PC-9 (cell line): ENCODE data around the gene PODXL2. TPM values are rescaled to one million over a fixed set of nuclear protein-coding genes. Genes with fewer than 3 reads are reported as not detected.

Source experiments
- BruUV-seq: library from RNA; stranded (reverse); fragments of 400-500 nt; replicated peaks from 2 replicates; lab custom pipeline; 2021; lab: Mats Ljungman, UMichigan
- CTCF ChIA-PET: fragments of 300-600 bp; sonication (Branson Sonifier 250); formaldehyde crosslinking; loops from one replicate; lab custom pipeline; 2022; ENCODE audit warnings: antibody characterized with exemption; lab: Charles Lee
- POLR2A ChIA-PET: fragments of 300-600 bp; sonication (Branson Sonifier 250); formaldehyde crosslinking; loops from one replicate; lab custom pipeline; 2022; ENCODE audit warnings: antibody characterized with exemption; ENCODE audit not compliant: unreplicated experiment; lab: Charles Lee
- DNase-seq, 2 experiments: peaks; one replicate each; pipeline versions ENCODE4 v3.0.0 to v3.0.0-alpha.2; 2015 to 2022; ENCODE audit warnings: mixed read lengths in 1 of 2
- H2AFZ ChIP-seq: fragments of 200-600 bp; sonication (generic); 2 replicates; pipeline ENCODE4 v1.8.1; 2017; ENCODE audit warnings: antibody characterized with exemption
- H3F3A ChIP-seq: fragments of 200-600 bp; sonication (generic); 2 replicates; pipeline ENCODE4 v1.8.1; 2017; ENCODE audit warnings: antibody characterized with exemption, mild to moderate bottlenecking, low read depth; ENCODE audit not compliant: insufficient read depth
- H3K27ac ChIP-seq: fragments of 200-600 bp; sonication (generic); 2 replicates; pipeline ENCODE4 v1.6.1; 2016; ENCODE audit warnings: mixed run types
- H3K27me3 ChIP-seq: fragments of 200-600 bp; sonication (generic); 2 replicates; pipeline ENCODE4 v1.6.1; 2016; ENCODE audit warnings: low read depth, mixed run types; ENCODE audit not compliant: insufficient read depth
- H3K36me3 ChIP-seq: fragments of 200-600 bp; sonication (generic); 2 replicates; pipeline ENCODE4 v1.6.1; 2016; ENCODE audit warnings: low read depth, mixed run types
- H3K4me1 ChIP-seq: fragments of 200-600 bp; sonication (generic); replicated peaks from 2 replicates; pipeline ENCODE4 v1.6.1; 2016; ENCODE audit warnings: mixed run types; ENCODE audit not compliant: insufficient read depth
- H3K4me2 ChIP-seq: fragments of 200-600 bp; sonication (generic); 2 replicates; pipeline ENCODE4 v1.6.1; 2017; ENCODE audit warnings: mixed run types
- H3K4me3 ChIP-seq: fragments of 200-600 bp; sonication (generic); 2 replicates; pipeline ENCODE4 v1.6.1; 2016; ENCODE audit warnings: mixed run types
- H3K79me2 ChIP-seq: fragments of 200-600 bp; sonication (generic); 2 replicates; pipeline ENCODE4 v1.6.1; 2017; ENCODE audit warnings: low read depth, mixed run types
- H3K9me2 ChIP-seq: fragments of 200-600 bp; sonication (generic); 2 replicates; pipeline ENCODE4 v1.8.1; 2017; ENCODE audit warnings: mild to moderate bottlenecking; ENCODE audit not compliant: insufficient read depth
- H3K9me3 ChIP-seq: fragments of 200-600 bp; sonication (generic); 2 replicates; pipeline ENCODE4 v1.8.1; 2016; ENCODE audit warnings: low read depth; ENCODE audit not compliant: insufficient read depth
- H4K20me1 ChIP-seq: fragments of 200-600 bp; sonication (generic); 2 replicates; pipeline ENCODE4 v1.8.1; 2017; ENCODE audit not compliant: insufficient read depth
- EZH2 ChIP-seq: fragments of 200-600 bp; sonication (generic); IDR thresholded peaks from 2 replicates; pipeline ENCODE4 v1.8.0; 2017; ENCODE audit warnings: antibody characterized with exemption, low read depth
- intact Hi-C: fragments of 100-400 bp; cut with micrococcal nuclease; formaldehyde crosslinking; loops from one replicate; pipeline ENCODE4 v1.10.0; 2022; ENCODE audit not compliant: unreplicated experiment
- total RNA-seq: library from RNA; stranded (reverse); gene quantifications from 2 replicates; pipeline ENCODE4 v1.2.3, GENCODE V29; 2021
- TF ChIP-seq, protein P1 (sequence below): fragments of 200-600 bp; sonication (generic); conservative IDR thresholded peaks from 2 replicates; pipeline ENCODE4 v1.6.1; 2017; ENCODE audit warnings: mixed run types, antibody characterized with exemption, mild to moderate bottlenecking, moderate library complexity

The PODXL2 gene
- total RNA-seq, 1 experiment from 2014 or later: 11.9 TPM

DNA sequence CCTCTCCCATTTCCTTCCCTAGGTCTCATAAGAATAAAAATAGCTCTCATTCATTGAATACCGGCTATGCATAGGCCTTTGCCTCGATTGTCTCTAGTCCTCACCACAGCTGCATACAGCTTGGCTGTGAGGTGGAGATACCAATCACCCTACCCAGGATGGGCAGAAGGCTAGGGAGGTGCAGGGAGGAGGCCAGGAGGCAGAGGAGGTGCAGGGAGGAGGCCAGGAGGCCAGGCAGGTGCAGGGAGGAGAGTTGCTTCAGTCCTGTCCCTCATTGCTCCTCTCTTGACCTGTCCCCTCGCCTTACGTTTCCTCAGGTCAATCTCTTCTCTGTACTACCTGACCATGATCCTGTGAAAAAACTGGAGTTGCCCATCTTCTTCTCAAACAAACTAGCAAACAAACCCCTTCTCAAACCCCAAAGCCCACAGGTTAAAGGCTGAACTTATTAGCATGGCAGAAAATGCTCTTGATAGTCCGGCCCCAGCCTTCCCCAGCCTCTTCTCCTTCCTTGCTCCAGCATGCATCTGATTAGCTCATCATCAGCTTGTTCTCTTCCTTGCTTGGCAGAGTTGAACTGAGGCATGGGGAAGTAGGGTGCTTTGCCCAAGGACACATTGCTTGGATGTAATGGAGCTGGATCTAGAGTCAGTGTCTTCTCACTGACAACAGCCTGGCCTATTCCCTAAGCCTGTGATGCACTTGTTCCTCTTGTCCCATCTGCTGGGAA lies 15.8 kb downstream of the PODXL2 start:
- H3K27me3 ChIP-seq: no peaks in the 10 kb centered on the region
- BruUV-seq: no TSS peak

DNA sequence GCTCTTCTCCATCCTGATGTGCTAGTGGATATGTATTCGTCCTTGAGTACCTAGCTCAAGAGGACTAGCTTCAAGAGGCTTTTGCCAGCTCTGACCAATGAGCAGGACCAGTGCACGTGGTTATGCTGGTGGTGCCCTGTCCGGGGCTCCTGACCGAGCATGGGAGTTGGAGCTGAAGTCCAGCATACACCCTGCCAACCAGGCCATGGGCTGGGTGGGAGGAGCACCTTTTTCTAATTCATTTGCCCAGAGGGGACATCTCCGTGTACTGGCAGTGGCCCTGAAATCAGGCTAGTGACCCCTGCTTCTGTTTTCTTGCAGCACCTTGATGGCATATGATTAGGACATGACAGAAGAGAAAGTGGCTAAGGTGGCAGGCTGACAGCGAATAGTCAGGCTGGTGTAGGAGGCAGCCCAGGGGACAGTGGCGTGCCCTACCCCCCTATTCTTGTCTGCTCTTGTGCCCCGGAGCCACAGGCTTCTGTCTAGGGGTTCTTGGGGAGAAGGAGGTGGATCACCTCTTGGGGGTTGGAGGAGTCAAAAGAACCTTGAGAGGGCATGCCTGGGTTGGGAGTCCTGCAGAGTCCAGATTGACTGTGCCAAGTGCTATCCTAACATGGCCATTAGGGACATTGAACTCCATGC lies 16.5 kb downstream of the PODXL2 start:
- Histone ChIP-seq H3K27ac (no peak overlapping the region), H3K4me1 (no peaks in the 10 kb centered on the region), H3K4me2 (no peak overlapping the region), H3K4me3 (no peak overlapping the region), H3K36me3 (no peaks in the 10 kb centered on the region), H4K20me1 (no peaks in the 10 kb centered on the region), H3K9me2 (no peaks in the 10 kb centered on the region), H3K9me3 (no peaks in the 10 kb centered on the region), H3K27me3 (no peaks in the 10 kb centered on the region), H3F3A (no peaks in the 10 kb centered on the region), H3K79me2 (no peaks in the 10 kb centered on the region), H2AFZ (no peak overlapping the region)
- no peak for DNase-seq
- no TSS peak for BruUV-seq
- CTCF ChIA-PET: no interaction called here
- POLR2A ChIA-PET: no interaction called here
- TF ChIP-seq, protein P1, sequence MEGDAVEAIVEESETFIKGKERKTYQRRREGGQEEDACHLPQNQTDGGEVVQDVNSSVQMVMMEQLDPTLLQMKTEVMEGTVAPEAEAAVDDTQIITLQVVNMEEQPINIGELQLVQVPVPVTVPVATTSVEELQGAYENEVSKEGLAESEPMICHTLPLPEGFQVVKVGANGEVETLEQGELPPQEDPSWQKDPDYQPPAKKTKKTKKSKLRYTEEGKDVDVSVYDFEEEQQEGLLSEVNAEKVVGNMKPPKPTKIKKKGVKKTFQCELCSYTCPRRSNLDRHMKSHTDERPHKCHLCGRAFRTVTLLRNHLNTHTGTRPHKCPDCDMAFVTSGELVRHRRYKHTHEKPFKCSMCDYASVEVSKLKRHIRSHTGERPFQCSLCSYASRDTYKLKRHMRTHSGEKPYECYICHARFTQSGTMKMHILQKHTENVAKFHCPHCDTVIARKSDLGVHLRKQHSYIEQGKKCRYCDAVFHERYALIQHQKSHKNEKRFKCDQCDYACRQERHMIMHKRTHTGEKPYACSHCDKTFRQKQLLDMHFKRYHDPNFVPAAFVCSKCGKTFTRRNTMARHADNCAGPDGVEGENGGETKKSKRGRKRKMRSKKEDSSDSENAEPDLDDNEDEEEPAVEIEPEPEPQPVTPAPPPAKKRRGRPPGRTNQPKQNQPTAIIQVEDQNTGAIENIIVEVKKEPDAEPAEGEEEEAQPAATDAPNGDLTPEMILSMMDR: no peak
- no peak for TF ChIP-seq EZH2
- intact Hi-C loops: no loop called here

More for the DNA sequence above, 15.8 kb downstream of the PODXL2 start:
- intact Hi-C loops: no loop called here
- Histone ChIP-seq H2AFZ (no peak overlapping the region), H3F3A (peaks cover 6% of the 10 kb centered on the region; the same call in 1 of the 2 replicates), H3K36me3 (no peaks in the 10 kb centered on the region), H3K4me3 (no peak overlapping the region), H3K9me2 (no peaks in the 10 kb centered on the region), H3K79me2 (no peaks in the 10 kb centered on the region), H3K9me3 (no peaks in the 10 kb centered on the region), H3K4me1 (peaks cover 5% of the 10 kb centered on the region), H3K27ac (no peak overlapping the region), H4K20me1 (no peaks in the 10 kb centered on the region), H3K4me2 (no peak overlapping the region)
- POLR2A ChIA-PET: no interaction called here
- CTCF ChIA-PET: no interaction called here
- no peak for TF ChIP-seq EZH2
- TF ChIP-seq, protein P1: no peak
- no peak for DNase-seq

DNA sequence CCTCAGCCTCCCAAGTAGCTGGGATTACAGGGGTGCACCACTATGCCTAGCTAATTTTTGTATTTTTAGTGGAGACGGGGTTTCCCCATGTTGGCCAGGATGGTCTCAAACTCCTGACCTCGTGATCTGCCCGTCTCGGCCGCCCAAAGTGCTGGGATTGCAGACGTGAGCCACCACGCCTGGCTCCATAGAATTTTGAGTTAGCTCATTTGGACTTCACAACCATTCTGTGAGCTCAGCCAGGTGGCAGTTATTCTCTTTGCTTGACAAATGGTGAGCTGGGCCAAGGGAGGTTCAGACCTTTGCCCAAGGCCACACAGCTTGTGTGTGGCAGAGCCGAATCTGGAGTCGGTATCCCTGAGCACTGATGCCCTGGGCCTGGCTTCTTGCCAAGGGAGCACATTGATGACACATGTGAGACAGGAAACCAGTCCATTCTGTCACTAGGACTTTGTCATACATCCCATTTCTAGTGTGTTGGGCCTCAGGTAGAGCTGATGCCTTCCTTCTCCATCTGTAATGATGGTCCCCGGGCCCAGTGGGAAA lies 17.6 kb downstream of the PODXL2 start:
- H3K27ac ChIP-seq: no peak overlapping the region
- no peaks in the 10 kb centered on the region for H3K79me2 ChIP-seq
- ChIA-PET CTCF (no interaction called here), POLR2A (interaction anchor here (0.6 kb wide), 1 partner anchor 1078 kb away, joined by 3 read pairs; no protein-coding TSS in a partner anchor)
- H3K27me3 ChIP-seq: no peaks in the 10 kb centered on the region
- TF ChIP-seq EZH2: no peak
- TF ChIP-seq, protein P1: no peak
- no peaks in the 10 kb centered on the region for H4K20me1 ChIP-seq
- no peak overlapping the region for H2AFZ ChIP-seq
- no peaks in the 10 kb centered on the region for H3K36me3 ChIP-seq
- intact Hi-C loops: no loop called here
- BruUV-seq: no TSS peak
- H3K4me3 ChIP-seq: no peak overlapping the region
- H3K9me2 ChIP-seq: no peaks in the 10 kb centered on the region
- no peaks in the 10 kb centered on the region for H3F3A ChIP-seq
- H3K4me1 ChIP-seq: no peaks in the 10 kb centered on the region
- no peaks in the 10 kb centered on the region for H3K9me3 ChIP-seq
- no peak overlapping the region for H3K4me2 ChIP-seq
- DNase-seq: no peak
